ENCODE results near the gene PXK.
A peak's percentile ranks its signal among the peaks of the same experiment; 100 is the strongest.

Gene PXK

GRCh38 chr3:58386626-58387365 is 54.1 kb downstream of the PXK start:
- no peak for DNase-seq

GRCh38 chr3:58387650-58388546 is 55.2 kb downstream of the PXK start:
- DNase-seq: no peak

- DNase-seq: no peak
Measured at GRCh38 chr3:58388550-58389091, 55.9 kb downstream of the PXK start.

GRCh38 chr3:58391156-58391865 is 58.6 kb downstream of the PXK start:
- no peak for DNase-seq

GRCh38 chr3:58392181-58392580 is 59.5 kb downstream of the PXK start:
- DNase-seq: no peak

GRCh38 chr3:58394339-58394738 is 61.6 kb downstream of the PXK start:
- no peak for DNase-seq

GRCh38 chr3:58398669-58399333 is 66.1 kb downstream of the PXK start:
- DNase-seq: no peak

- DNase-seq: no peak
Measured at GRCh38 chr3:58403513-58404109, 70.9 kb downstream of the PXK start.

- no peak for DNase-seq
Measured at GRCh38 chr3:58404396-58404795, 71.7 kb downstream of the PXK start.

- no peak for DNase-seq
Measured at GRCh38 chr3:58408906-58409305, 76.2 kb downstream of the PXK start.

GRCh38 chr3:58409663-58410062 is 77.0 kb downstream of the PXK start:
- no peak for DNase-seq

GRCh38 chr3:58411036-58411435 is 78.3 kb downstream of the PXK start:
- no peak for DNase-seq

- DNase-seq: no peak
Measured at GRCh38 chr3:58411851-58412830, 79.4 kb downstream of the PXK start.

GRCh38 chr3:58414538-58415197 is 82.0 kb downstream of the PXK start:
- DNase-seq: no peak

- no peak for DNase-seq
Measured at GRCh38 chr3:58416191-58416590, 83.5 kb downstream of the PXK start.

GRCh38 chr3:58417075-58417474 is 84.4 kb downstream of the PXK start:
- DNase-seq: no peak

GRCh38 chr3:58418227-58418626 is 85.5 kb downstream of the PXK start:
- DNase-seq: no peak

- DNase-seq: peak; percentile 52
Measured at GRCh38 chr3:58419780-58420507, 87.3 kb downstream of the PXK start.

- DNase-seq: no peak
Measured at GRCh38 chr3:58421004-58421403, 88.3 kb downstream of the PXK start.
